Measurements from ENCODE around the gene CTSL.

Gene CTSL

GRCh38 chr9:87722393-87723088 is 3.4 kb upstream of the CTSL start:
- TF ChIP-seq, protein P1, sequence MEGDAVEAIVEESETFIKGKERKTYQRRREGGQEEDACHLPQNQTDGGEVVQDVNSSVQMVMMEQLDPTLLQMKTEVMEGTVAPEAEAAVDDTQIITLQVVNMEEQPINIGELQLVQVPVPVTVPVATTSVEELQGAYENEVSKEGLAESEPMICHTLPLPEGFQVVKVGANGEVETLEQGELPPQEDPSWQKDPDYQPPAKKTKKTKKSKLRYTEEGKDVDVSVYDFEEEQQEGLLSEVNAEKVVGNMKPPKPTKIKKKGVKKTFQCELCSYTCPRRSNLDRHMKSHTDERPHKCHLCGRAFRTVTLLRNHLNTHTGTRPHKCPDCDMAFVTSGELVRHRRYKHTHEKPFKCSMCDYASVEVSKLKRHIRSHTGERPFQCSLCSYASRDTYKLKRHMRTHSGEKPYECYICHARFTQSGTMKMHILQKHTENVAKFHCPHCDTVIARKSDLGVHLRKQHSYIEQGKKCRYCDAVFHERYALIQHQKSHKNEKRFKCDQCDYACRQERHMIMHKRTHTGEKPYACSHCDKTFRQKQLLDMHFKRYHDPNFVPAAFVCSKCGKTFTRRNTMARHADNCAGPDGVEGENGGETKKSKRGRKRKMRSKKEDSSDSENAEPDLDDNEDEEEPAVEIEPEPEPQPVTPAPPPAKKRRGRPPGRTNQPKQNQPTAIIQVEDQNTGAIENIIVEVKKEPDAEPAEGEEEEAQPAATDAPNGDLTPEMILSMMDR (IDR thresholded peaks at IDR 0.05; ENCODE audit: low read depth, low read length): no peak
- Histone ChIP-seq H3K4me3 (ENCODE audit: low read depth, low read length) (no peak overlapping the region), H3K4me1 (no peaks in the 10 kb centered on the region), H3K9me3 (no peaks in the 10 kb centered on the region), H3K27me3 (no peaks in the 10 kb centered on the region), H3K36me3 (no peaks in the 10 kb centered on the region; the same call in 1 of the 2 replicates)
- no peak for DNase-seq

DNA sequence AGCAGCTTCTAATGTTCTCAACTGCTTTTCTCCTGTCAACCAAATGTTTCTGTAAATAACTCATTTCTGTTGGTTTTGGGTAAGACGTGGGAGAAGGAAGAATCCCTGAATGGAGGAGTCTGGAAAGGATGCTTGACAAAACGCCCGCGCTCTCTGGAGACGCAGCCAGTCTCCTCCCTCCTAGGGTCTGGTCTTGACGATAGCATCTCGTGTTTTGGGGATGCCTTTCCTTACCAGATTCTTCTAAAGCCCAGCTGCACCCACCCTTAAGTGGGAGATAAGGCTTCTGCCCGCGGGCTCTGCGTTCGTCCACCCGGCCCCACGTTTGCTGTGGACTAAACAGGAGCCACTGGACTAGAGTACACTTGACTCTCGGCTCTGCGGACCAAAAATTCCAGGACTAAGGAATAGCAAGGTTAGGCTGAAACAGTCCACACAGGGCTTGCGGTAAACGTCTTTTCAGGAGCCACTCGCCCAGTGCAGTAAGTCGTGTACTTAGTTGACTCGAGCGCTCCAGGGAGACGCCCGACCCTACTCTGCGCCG is 491 bp upstream of the CTSL start:
- H3K36me3 ChIP-seq: peaks cover 7% of the 10 kb centered on the region; the same call in 1 of the 2 replicates
- no peak for DNase-seq
- H3K4me1 ChIP-seq: no peaks in the 10 kb centered on the region
- no peaks in the 10 kb centered on the region for H3K27me3 ChIP-seq
- TF ChIP-seq, protein P1 (IDR thresholded peaks at IDR 0.05; ENCODE audit: low read depth, low read length): no peak
- H3K4me3 ChIP-seq (ENCODE audit: low read depth, low read length): peak overlapping the region; percentile 84
- H3K9me3 ChIP-seq: no peaks in the 10 kb centered on the region

GRCh38 chr9:87729246-87729645 is 3.3 kb downstream of the CTSL start:
- no peak overlapping the region for H3K4me3 ChIP-seq (ENCODE audit: low read depth, low read length)
- H3K27me3 ChIP-seq: no peaks in the 10 kb centered on the region
- no peaks in the 10 kb centered on the region for H3K4me1 ChIP-seq
- TF ChIP-seq, protein P1 (IDR thresholded peaks at IDR 0.05; ENCODE audit: low read depth, low read length): no peak
- no peak for DNase-seq
- H3K36me3 ChIP-seq: peaks cover 7% of the 10 kb centered on the region; the same call in 1 of the 2 replicates
- no peaks in the 10 kb centered on the region for H3K9me3 ChIP-seq

DNA sequence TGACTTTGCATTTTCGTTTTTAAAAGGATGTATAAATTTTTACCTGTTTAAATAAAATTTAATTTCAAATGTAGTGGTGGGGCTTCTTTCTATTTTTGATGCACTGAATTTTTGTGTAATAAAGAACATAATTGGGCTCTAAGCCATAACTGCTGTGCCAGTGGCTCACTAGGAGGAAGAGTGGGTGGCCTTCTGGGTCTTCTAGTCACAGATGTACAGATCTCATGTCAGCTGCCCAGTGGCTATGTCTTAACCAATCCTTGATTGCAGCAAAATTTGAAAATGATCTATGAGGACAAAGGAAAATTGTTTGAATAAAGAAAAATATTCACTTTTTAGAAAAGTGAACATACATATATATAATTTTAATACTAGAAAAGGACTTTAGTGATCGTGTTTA is 5.4 kb downstream of the CTSL start:
- no peak for DNase-seq

DNA sequence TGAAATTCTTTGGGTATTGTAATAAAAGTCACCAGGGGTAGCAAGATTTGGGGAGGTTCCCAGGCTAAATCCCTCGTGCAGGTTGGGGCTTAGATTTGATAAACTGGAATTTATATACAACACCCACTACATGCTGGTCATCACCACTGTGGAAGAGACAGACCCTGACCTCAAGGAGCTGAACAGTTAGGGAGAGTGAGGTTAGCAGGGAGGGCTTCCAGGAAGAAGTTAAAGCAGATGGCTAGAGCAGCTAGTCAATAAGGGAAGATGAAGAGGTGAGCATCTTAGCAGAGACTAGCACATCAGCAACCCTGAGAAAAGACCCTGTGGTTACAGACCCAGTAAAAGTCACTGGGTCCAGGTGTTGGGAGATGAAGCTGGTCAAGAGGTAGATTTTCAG is 6.4 kb downstream of the CTSL start:
- Histone ChIP-seq H3K4me1 (no peaks in the 10 kb centered on the region), H3K27me3 (no peaks in the 10 kb centered on the region), H3K4me3 (ENCODE audit: low read depth, low read length) (no peak overlapping the region), H3K36me3 (peaks cover 7% of the 10 kb centered on the region; the same call in 1 of the 2 replicates), H3K9me3 (no peaks in the 10 kb centered on the region)
- DNase-seq: no peak
- TF ChIP-seq, protein P1 (IDR thresholded peaks at IDR 0.05; ENCODE audit: low read depth, low read length): no peak

More for the DNA sequence above, 5.4 kb downstream of the CTSL start:
- Histone ChIP-seq H3K4me3 (ENCODE audit: low read depth, low read length) (no peak overlapping the region), H3K9me3 (no peaks in the 10 kb centered on the region), H3K27me3 (no peaks in the 10 kb centered on the region), H3K36me3 (peaks cover 7% of the 10 kb centered on the region; the same call in 1 of the 2 replicates), H3K4me1 (no peaks in the 10 kb centered on the region)
- TF ChIP-seq, protein P1 (IDR thresholded peaks at IDR 0.05; ENCODE audit: low read depth, low read length): no peak

DNA sequence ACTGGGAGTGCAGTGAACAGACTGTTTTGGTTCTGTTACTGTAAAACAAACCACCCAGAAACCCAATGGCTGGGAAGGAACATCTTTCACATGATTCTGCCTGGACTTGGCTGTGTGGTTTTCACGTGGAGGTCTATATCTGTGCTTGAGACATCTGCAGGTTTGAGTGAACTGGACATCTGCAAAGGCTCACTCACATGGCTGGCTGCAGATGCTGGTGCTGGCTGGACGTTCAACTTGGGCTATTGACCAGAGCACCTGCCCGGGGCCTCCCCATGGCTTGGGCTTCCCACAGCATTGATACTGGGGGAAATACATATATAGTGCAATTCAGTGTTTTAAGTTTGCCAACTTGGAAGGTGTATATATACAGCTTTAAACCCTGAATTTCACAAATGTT is 6.8 kb downstream of the CTSL start:
- no peaks in the 10 kb centered on the region for H3K27me3 ChIP-seq
- no peak overlapping the region for H3K4me3 ChIP-seq (ENCODE audit: low read depth, low read length)
- H3K36me3 ChIP-seq: peaks cover 5% of the 10 kb centered on the region; the same call in 1 of the 2 replicates
- H3K4me1 ChIP-seq: no peaks in the 10 kb centered on the region
- no peak for DNase-seq
- TF ChIP-seq, protein P1 (IDR thresholded peaks at IDR 0.05; ENCODE audit: low read depth, low read length): no peak
- H3K9me3 ChIP-seq: no peaks in the 10 kb centered on the region

Data from BE2C (cell line).